ENCODE data around the gene GPER1.
"Not testable (repeated sequence)": the region's sequence is repeated elsewhere in the genome, so short reads cannot be mapped to it uniquely, and the experiment has no call there.

GPER1 gene

DNA sequence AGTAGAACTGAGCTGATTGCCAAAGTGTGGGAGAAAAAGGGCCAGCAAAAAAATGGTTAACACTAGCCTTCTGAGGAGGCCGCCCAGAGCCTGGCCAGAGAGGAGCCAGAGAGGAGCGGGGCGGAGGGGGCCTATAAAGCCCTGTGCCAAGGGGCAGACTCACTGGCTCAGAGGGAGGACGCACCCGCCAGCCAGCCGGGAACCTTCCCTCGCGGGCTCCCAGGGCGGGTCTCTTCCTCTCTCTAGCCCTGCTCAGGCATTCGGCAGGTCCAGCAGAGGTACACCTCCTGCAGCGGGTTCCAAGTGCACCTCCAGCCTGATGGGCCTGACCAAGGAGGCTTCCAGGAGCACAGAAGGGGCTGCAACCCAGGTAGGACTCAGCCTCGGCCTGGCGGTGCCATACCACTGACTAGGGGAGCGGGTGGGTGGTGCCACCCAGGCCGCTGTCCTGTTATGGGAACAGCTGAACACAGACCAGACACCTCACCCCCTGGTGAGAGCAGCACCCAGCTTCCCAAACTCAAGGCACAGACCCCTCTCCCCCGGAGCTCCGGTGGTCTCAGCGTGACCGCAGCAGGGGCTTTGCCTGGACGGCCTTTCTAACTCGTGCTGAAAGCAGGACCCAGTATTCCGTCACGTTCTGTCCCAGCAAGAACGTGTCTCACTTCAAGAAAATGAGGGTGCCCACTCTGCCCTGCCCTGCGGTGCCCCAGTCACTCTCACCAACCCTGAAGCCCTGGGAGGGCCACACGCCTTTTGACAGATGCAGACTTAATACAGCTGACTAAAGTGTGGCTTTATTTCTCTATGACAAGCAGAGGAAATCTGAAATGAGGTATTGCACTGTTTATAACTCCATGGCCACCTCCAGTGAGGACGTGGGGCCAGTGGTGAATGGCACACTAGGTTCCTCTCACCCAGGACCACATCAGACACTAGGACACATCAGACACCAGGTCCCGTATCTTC is at the start of gene GPER1:
TSS of gene GPER1 (plus strand) at position 162 of the 969 bp plus-strand sequence. CDS start 3,616 bp downstream, outside the sequence.
- peak; percentile 22 for DNase-seq

DNA sequence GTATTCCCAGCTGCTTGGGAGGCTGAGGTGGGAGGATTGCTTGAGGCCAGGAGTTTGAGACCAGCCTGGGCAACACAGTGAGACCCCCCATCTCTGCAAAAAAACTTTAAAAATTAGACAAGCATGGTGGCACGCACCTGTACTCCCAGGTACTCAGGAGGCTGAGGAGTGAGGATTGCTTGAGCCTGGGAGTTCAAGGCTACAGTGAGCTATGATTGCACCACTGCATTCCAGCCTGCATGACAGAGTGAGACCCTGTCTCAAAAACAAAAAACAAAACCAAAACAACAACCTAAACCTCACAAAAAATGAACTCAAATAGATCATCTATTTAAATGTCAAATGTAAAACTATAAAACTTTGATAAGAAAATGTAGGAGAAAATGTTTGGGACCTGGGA is 47.7 kb upstream of the GPER1 start:
- DNase-seq, result not testable (repeated sequence)

DNA sequence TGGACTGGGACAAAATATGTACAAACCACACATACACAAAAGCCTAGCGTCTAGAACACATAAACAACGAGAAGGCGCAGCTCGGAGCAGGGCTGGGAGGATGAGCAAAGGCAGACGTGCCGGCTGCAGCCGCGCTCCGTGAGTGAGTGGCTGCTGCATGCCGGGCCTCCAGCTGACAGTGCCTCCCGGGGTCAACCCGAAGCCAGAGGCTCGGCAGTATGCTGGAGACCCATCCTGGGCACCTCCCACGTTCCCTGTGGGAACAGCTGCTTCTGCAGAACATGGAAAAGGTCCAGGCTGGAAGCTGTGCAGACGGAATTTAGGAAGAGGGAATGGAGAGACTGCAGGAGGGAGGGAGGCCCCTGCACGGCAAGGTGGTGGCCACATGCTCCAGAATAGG is 47.1 kb upstream of the GPER1 start:
- DNase-seq, result no peak

DNA sequence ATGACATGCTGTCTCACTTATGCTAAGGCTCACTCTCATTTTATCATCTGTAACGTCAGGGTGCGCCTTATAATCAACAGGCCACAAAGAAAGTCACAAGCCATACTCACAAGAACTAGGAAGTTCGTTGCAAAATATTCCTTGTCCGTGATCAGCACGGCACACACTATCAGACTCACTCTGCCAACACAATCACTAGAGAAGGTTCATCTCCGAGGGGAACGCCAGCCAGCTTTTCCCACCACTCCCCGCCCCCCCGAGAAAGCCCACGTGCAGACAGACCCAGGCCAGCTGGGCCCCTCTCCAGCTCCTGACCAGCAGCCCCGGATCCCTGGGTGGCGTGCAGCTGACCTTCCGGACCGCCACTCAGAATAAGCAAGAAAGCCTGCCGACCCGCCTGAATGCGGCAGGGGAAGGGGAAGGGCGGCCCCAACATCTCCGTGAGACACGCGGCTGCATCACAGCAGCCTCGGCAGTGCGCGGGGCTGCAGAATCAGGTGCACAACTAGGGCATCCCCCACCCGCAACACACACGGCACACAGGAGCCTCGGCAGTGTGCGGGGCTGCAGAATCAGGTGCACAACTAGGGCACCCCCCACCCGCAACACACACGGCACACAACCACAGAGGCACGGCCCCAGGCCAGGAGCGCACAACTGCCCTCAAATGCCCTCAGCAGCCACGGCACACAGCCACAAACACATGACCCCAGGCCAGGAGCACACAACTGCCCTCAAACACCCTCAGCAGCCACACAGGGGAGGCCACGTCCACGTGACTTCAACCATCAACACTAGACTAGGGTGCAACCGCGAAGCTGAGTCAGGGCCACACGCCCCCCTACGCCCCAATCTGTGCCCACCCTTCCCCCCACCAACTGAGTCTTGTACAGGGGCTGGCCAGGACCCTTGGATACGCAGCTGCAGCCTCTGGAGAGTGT is 46.1 kb upstream of the GPER1 start:
- DNase-seq, result no peak

DNA sequence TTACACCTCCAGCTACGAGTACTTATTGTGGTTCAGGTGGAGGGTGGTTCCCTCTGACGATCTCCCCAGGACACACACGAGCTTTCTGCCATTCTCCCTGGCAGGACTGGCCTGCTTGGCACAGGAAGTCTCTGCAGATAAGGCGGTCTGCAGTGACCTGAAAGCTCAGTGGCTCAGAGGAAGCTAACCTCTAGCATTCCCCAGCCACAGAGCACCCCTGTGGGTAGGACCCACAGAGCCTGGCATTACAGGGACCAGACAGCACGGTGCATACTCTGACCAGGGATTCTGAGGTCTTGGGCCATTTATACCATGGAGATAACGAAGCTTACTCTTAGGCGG is 45.5 kb upstream of the GPER1 start:
- no peak for DNase-seq

DNA sequence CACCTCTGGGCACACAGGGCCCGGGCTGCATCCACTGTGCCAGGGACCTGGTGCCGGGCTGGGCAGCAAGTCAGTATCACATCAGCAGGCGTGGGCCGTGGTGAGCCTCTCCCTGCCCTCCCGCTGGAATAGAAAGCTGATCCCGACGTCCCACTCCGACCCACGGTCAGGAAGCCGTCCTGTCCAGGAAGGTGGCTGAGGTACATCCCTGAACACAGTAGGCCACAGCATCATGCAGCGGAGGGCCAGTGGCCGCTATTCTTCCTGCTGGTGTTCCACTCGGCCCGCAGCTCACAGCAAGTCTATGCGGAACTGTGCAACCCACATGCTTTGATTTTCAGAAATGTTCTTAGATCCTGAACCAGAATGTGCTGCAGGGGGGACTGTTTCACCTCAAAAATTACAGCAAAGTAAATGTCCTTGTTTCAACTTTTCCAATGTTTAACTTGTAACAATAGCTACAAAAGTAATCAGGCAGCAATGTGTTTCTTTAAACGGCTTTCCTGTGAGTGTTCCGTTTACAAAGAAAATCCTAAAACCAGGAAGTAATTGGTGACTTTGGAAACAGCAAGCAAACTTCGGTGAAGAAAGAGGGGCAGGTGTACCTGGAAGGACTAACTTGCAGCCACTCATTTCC is 44.2 kb upstream of the GPER1 start:
- no peak for DNase-seq

DNA sequence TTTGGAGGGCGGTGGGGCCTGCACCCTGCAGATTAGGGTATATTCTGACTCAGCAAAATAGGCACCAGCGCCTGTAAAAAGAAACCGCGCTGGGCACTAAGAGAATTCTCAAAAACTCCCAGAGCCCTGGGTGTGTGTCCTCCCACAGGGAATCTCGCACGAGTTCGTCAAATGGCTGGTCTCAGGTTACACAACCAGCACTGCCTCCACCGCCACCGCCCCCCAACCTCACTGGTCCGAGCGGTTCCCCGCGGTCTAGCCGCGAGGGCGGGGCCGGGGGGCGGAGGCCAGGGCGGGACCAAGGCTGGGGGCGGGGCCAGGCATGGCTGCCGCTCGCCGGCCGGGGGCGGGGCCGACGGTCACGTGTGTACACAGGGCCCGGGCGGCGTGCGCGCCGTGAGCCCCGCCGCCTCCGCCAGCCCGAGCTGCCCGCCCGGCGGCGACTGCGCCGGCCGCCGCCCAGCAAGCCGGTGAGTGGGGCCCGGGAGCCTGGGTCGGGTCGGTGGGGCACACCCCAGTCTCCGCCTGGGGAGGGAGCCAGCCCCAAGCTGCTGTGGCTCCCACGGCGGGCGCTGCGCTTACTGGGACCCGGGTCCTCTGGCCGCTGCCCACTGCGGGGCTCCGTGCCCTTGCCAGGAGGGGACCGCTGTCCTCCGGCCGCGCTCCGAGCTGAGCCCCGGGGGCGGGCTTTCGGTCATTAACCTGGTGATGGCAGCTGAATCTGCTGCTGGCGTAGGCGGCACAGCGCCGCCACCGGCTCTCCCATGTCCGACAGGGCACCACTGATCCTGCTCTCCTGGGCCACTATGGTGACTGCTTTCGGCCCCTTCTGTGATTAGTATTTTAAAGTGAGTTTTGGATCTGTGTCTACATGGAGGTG is 43.5 kb upstream of the GPER1 start, which contains the start of gene GPR146:
TSS of gene GPR146 (plus strand) at position 358 of the 880 bp plus-strand sequence. CDS start 12,970 bp downstream, outside the sequence.
- peak; percentile 96 for DNase-seq

DNA sequence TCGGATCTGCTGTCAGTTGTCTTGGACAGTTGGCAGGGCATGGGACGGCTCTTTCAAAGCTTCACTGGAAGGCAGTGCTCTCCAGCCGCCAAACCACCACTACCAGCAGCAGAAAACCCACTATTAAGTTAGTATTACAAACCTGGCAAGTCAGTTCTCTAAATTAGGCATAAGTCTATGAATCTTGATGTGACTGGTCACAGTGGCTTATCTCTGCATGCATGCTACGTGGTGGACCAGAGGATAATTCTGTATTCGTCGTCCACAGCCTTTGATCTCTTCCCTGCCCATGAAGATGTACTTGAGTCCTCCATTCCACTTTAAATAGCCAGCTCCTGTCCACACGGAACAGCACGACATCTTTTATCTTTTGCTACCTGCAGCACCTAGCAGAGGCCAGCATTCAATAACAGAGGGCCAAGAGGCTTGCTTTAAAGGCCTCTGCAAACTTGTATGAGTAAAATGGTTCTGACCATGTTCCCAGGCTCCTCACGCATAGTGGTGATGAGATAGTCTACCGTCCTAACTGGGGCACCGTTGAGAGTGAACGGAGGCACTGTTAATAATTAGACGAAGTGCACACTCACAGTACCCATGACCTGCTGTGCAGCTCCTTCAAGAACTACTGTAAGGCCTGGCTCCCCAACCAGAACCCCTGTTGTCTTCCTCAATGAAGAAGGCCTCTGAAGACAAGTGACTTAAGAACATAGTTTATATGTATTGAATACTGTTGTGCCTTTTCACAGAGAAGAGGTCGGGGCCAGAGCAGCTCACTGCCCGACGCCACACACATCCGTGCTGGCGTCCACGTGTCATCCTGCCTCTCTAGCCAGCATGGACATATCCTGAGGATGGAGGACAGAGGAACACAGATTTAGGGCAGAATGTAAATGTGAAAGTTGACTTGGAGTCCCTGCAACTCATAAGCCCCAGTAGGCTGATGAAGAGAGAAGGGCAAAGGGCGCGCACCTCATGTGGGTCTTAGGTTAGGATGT is 42.5 kb upstream of the GPER1 start:
- no peak for DNase-seq

DNA sequence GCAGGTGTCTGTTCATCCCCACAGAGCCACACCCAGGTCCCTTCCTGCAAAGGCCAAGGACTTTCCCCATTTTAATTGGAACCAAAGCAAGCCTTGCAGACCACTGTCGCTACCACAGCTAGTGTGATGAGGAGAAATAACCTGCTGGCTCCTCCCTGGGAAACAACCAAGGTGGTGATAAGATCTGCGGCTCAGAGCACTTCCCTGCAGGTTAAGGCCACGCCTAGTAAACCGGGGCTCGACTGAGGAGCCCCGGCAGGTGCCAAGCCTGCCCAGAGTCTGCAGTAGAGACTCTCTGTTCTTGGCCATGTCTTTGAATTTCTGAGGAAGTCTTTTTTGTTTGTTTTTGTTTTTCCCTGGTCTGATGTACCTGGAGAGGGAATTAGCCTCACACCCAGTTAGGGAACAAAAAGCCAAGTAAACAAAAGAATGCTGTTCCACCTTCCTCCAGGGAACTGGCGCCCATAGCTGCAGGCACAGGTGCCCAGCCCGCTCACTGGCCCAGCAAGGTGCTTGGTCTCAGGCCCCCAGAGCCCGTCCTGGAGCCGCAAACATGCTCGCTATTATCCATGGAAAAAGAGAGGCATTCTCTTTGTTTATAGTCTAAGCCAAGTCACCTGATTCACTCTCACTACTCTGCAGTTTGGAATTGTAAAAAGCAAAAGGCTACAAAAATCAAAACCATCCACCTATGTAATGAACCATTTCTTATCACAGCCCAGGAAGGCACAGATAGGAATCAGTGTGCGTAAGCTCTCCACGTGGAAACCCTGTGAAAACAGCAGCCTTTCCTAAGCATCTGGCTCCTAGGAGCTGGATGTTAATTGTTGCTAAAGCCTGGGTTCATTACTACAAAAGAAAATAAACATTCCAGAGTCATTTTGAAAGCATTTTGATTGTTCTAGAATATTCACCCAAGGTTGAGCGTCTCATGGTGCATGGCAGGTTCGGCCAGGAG is 40.9 kb upstream of the GPER1 start:
- DNase-seq, result no peak

DNA sequence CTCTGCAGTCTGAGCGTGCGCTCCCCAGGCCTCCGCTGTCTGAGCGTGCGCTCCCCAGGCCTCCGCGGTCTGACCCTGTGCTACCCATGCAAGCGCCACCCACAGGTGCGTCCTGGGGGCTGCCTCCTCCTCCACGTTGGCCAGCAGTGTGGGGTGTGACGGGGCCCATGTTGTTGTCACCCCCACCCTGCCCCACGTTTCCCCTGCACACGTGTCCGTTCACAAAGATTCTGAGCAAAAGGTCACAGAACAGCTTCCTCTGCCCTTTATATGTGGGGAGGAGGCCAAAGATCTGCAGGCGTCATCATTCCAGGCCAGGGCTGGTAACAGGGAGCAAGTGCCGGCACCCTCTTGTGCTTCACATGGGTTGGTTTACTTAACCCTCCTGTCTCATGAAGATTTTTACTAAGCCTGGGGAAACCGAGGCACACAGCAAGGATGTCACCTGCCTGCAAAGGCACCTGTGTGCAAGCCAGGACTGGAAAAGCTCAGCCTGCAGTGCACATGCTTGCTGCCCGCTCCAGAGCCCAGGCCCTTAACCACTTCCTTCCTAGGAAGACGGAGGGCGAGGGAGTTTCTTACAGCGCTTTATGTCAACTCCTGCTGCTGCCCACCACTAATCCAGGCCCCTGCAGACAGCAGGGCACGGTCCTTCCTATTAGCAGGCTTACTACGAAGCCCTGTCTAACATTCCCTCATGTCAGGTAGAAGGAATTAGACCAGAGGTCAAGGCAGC is 38.7 kb upstream of the GPER1 start:
- DNase-seq, result no peak

DNA sequence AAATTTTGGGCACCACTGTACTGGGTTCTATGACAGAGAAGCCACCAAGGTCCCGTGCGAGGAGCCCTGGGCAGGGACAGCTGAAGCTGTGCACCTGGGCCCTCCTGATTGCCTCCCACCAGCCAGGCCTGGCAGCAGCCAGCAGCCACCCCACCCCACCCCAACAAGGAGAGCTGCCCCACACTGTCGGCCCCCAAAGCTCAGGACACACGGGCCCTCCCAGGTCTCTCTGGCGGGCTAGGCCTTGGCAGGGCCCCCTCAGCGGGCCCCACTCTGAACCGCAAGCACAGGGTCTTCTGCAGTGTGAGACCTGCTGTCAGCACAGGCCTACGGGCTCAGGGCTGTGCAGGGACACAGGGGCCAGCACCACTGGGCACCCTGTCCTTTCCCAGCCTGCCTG is 38.1 kb upstream of the GPER1 start:
- DNase-seq, result no peak

DNA sequence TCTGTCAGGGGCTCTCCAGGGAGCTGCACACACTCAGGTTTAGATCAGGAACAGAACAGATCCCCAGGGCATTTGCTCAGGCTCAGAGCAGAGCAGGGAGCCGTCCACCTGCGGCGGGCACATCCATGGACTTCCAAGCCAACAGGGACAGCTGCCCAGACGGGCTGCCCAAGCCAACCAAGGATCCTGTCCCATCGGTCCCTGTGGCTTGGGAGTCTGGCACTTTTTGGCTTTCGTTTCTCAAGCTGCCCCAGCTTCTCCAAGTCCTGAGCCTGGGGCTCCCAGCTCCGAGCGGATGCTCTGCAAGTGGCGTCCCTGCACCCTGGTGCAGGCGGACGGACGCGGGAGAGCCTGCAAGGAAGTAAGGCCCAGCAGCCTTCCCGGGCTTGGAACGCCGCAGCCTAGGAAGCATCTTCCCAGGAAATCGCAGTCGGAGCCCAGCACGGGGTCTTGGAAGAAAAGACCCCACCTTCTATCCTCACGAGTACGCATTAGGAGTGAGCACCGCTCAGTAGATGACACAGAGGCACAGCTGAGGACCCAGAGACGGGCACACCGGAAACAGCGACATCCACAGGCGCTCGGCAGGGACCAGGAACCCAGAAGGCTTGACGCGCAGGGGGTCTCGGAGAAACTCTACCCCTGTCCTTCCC is 37.5 kb upstream of the GPER1 start:
- DNase-seq, result no peak

DNA sequence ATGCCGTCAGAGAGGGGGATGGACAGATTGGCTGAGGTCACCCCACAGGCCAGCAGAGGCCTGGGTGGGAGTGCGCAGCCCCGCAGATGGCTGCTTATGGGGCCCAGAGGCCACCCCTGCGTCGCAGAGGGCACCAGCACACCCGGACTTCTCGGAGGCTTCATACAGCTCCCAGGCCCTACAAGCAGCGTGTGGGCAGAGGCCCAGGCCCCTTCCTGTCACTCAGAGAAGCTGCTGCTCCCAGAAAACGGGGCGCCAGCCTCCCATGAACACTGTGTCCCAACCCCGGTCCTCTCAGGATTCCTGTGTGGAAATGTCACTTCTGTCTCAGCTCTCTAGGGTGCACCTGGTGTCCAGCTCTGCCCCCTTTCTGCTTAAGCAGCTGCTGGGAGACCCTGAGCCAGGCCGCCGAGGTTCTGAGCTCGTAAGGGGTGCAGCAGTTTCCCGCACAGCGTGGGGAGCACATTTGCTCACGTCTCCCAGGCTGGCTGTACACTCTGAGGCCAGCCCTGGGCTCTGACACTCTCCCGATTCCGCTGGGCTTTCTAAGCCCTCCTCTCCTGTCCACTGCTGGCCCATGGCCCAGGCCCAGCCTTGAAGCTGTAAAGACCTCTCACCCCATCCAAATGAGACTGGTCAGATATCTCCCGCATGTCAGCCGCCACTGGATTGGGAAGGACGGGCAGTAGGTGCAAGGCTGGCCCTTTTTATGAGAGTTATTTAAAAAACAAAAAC is 36.8 kb upstream of the GPER1 start:
- no peak for DNase-seq

DNA sequence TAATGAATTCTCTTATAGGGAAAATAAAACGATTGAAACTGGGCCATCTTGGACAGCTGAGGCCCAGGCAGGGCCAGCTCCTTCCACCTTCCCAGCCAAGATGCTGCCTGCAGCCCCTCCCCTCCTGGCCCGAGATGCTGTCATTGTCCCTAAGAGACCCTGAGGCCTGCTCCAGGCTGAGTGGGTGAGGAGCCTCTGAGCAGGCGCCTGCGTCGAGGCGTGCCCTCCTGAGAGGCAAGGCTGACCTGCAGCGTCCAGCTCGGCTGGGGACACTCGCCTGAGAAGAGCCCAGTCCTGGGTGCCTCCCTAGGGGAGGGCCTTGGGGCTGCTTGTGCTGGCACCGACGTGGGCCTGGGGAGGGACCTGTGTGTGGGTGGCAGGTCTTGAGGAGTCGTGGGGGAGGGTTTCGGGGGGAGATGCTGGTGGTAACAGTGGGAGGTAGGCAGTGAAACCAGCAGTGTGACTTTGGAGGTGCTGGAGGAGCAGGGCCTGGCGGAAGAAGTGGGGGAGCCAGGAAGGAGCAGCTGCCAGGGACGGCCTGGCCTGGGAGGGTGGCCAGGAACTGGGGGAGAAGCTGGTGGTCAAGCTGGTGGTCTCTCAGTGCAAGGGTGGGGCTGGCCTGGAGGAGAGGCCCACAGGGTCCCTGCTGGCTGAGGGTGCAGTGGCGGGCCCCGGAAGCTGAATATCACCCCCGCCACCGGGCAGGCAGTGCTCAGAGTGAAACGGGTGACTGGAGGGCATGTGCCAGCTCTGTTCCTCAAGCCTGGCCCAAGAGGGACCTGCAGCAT is 35.7 kb upstream of the GPER1 start:
- no peak for DNase-seq

DNA sequence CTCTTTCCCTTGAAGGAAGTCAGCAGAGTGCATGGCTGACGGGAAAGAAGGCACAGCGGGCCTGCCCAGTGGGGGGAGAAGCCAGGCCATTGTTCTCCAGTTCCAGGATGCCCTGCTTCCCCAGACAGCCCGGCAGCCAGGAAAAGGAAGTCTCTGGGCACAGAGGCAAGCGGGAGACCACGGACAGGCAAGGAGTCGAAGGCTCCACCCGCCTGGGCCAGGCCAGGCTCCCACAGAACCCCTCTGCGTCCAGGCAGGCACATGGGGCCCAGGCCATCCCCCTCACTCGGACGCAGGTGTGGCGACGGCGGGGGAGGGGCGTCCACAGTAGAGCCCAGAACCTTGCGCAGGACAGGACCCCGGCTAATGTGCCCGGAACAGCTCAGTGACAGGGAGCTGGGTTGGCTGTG is 34.9 kb upstream of the GPER1 start:
- DNase-seq, result no peak

DNA sequence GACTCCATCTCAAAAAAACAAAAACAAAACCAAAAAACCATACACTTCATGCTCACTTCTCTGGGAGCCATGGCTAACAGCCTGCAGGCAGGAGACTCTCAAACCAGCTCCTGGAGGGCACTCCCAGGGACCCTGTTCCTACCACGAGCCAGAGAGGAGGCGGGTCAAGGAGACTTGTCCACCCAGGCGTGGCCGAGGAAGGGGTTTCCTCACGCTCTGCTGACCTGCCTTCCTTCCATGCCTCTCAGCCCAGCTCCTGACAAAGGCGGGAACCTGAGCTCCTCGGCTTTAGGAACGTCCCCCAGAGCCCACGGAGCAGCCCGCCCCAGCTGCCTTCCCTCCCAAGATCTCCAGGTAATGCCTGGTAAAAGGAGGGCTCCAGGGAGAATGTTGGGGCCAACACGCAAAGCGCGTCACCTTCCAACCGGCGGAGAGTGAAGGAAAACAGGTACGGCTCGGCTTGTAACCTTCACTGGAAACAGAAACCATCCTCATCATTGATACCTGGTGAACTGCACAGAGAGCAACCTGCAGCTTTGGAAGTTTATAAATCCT is 34.0 kb upstream of the GPER1 start:
- no peak for DNase-seq
